Panc1 (cell line): ENCODE measurements around the gene TIE1. TPM values are rescaled to one million over a fixed set of nuclear protein-coding genes. Genes with fewer than 3 reads are reported as not detected.

Source experiments
- ATAC-seq: fragments of 200-7000 bp; cut with Tn5 transposase; 2 replicates; pipeline ENCODE4 v1.9.1; 2020; ENCODE audit warnings: mild to moderate bottlenecking, moderate library complexity
- BruUV-seq: library from RNA; stranded (reverse); fragments of 400-500 nt; replicated peaks from 2 replicates; lab custom pipeline; 2021; lab: Mats Ljungman, UMichigan
- CTCF ChIA-PET: fragments of 300-600 bp; sonication (Branson Sonifier 250); formaldehyde crosslinking; loops from one replicate; lab custom pipeline; 2022; ENCODE audit warnings: antibody characterized with exemption; lab: Charles Lee
- POLR2A ChIA-PET: fragments of 300-600 bp; sonication (Branson Sonifier 250); formaldehyde crosslinking; loops from one replicate; lab custom pipeline; 2022; ENCODE audit warnings: antibody characterized with exemption; lab: Charles Lee
- DNase-seq: peaks from one replicate; pipeline ENCODE4 v3.0.0-alpha.2; 2010; ENCODE audit warnings: low read depth, low spot score
- H3K27ac ChIP-seq: 2 replicates; pipeline ENCODE4 v1.5.1; 2011; ENCODE audit warnings: mild to moderate bottlenecking, low read length, inconsistent platforms
- H3K27me3 ChIP-seq: fragments of 200-500 bp; sonication (Bioruptor generic); 2 replicates; pipeline ENCODE4 v1.6.0; 2014; ENCODE audit warnings: low read length, inconsistent platforms; ENCODE audit not compliant: control insufficient read depth, insufficient read depth
- H3K36me3 ChIP-seq: fragments of 200-500 bp; sonication (Bioruptor generic); 2 replicates; pipeline ENCODE4 v1.5.1; 2014; ENCODE audit warnings: inconsistent platforms, mild to moderate bottlenecking, low read length, moderate library complexity; ENCODE audit not compliant: control insufficient read depth, insufficient read depth
- H3K4me1 ChIP-seq: 2 replicates; pipeline ENCODE4 v1.5.1; 2011; ENCODE audit warnings: inconsistent platforms, mild to moderate bottlenecking, low read length, moderate library complexity; ENCODE audit not compliant: control insufficient read depth, insufficient read depth
- H3K4me3 ChIP-seq, 2 experiments: 2 replicates each; pipeline ENCODE4 v1.5.1; 2011 to 2012; ENCODE audit warnings: low read depth in 2 of 2, low read length in 2 of 2, mild to moderate bottlenecking in 2 of 2, inconsistent platforms in 1 of 2, moderate library complexity in 1 of 2
- H3K9me3 ChIP-seq: fragments of 200-500 bp; sonication (Bioruptor generic); 2 replicates; pipeline ENCODE4 v1.5.1; 2014; ENCODE audit warnings: low read depth, mild to moderate bottlenecking, inconsistent platforms, low read length, moderate library complexity; ENCODE audit not compliant: control insufficient read depth, insufficient read depth
- POLR2AphosphoS5 ChIP-seq: IDR thresholded peaks from 2 replicates; pipeline ENCODE4 v1.6.1; 2012; ENCODE audit warnings: mild to moderate bottlenecking, low read depth, low read length, moderate library complexity
- SIN3A ChIP-seq: IDR thresholded peaks from 2 replicates; pipeline ENCODE4 v1.6.1; 2012; ENCODE audit warnings: low read depth, mild to moderate bottlenecking, low read length, moderate library complexity, borderline replicate concordance; ENCODE audit not compliant: insufficient read depth
- TCF7L2 ChIP-seq: IDR thresholded peaks from 2 replicates; pipeline ENCODE4 v1.6.1; 2011; ENCODE audit warnings: mild to moderate bottlenecking, low read depth, low read length, inconsistent platforms
- in situ Hi-C: cut with HindIII; loops from 2 replicates; pipeline ENCODE4 v1.10.0; 2016; ENCODE audit warnings: low sequenced_read_pairs, low pct_unique_long_range_greater_than_20kb
- intact Hi-C: fragments of 100-400 bp; cut with micrococcal nuclease; formaldehyde crosslinking; loops from one replicate; pipeline ENCODE4 v1.10.0; 2022; ENCODE audit not compliant: unreplicated experiment
- total RNA-seq: library from RNA; stranded (reverse); gene quantifications from one replicate; pipeline ENCODE4 v1.2.1, GENCODE V29; 2021; ENCODE audit not compliant: unreplicated experiment
- TF ChIP-seq, protein P1 (sequence below): fragments of 450-650 bp; IDR thresholded peaks from 2 replicates; pipeline ENCODE4 v1.5.1; 2017; ENCODE audit warnings: mild to moderate bottlenecking
- TF ChIP-seq, protein P2 (sequence below), 2 experiments: IDR thresholded peaks; 2 replicates each; pipeline ENCODE4 v1.6.1; 2011 to 2012; ENCODE audit warnings: low read depth in 2 of 2, control low read depth in 1 of 2, low read length in 1 of 2, mild to moderate bottlenecking in 1 of 2, moderate library complexity in 1 of 2; ENCODE audit not compliant: insufficient read depth in 1 of 2

Gene TIE1
- total RNA-seq, 1 experiment from 2014 or later: 0.28 TPM

DNA sequence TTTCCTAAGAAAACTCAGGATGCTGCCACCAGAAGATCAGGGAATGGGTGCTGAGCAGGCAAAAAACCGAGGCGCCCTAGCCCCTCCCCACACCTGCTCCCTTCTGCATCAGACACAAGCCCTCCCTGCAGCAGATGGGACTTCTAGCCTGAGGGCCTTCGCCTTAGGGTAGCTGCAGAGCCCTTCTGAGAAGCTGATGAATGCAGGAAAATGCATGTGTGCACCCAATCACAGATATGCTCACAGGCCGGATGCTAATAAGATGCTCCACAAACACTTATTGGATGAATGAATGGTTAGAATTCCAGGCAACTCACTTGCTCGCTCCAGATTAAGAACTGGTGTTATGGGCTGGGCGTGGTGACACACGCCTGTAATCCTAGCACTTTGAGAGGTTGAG, 8.6 kb upstream of the TIE1 start:
- in situ Hi-C loops: no loop called here
- no TSS peak for BruUV-seq
- no peak for ATAC-seq
- H3K4me3 ChIP-seq: no peak overlapping the region
- CTCF ChIA-PET: no interaction called here
- no peaks in the 10 kb centered on the region for H3K36me3 ChIP-seq
- no peaks in the 10 kb centered on the region for H3K4me1 ChIP-seq
- no peaks in the 10 kb centered on the region for H3K27me3 ChIP-seq
- H3K27ac ChIP-seq: no peak overlapping the region
- POLR2A ChIA-PET: no interaction called here
- intact Hi-C loops: no loop called here
- H3K9me3 ChIP-seq: no peaks in the 10 kb centered on the region
- no peak for DNase-seq
- TF ChIP-seq SIN3A (no peak), POLR2AphosphoS5 (no peak), TCF7L2 (no peak)
- TF ChIP-seq, protein P1, sequence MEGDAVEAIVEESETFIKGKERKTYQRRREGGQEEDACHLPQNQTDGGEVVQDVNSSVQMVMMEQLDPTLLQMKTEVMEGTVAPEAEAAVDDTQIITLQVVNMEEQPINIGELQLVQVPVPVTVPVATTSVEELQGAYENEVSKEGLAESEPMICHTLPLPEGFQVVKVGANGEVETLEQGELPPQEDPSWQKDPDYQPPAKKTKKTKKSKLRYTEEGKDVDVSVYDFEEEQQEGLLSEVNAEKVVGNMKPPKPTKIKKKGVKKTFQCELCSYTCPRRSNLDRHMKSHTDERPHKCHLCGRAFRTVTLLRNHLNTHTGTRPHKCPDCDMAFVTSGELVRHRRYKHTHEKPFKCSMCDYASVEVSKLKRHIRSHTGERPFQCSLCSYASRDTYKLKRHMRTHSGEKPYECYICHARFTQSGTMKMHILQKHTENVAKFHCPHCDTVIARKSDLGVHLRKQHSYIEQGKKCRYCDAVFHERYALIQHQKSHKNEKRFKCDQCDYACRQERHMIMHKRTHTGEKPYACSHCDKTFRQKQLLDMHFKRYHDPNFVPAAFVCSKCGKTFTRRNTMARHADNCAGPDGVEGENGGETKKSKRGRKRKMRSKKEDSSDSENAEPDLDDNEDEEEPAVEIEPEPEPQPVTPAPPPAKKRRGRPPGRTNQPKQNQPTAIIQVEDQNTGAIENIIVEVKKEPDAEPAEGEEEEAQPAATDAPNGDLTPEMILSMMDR: no peak
- TF ChIP-seq, protein P2, sequence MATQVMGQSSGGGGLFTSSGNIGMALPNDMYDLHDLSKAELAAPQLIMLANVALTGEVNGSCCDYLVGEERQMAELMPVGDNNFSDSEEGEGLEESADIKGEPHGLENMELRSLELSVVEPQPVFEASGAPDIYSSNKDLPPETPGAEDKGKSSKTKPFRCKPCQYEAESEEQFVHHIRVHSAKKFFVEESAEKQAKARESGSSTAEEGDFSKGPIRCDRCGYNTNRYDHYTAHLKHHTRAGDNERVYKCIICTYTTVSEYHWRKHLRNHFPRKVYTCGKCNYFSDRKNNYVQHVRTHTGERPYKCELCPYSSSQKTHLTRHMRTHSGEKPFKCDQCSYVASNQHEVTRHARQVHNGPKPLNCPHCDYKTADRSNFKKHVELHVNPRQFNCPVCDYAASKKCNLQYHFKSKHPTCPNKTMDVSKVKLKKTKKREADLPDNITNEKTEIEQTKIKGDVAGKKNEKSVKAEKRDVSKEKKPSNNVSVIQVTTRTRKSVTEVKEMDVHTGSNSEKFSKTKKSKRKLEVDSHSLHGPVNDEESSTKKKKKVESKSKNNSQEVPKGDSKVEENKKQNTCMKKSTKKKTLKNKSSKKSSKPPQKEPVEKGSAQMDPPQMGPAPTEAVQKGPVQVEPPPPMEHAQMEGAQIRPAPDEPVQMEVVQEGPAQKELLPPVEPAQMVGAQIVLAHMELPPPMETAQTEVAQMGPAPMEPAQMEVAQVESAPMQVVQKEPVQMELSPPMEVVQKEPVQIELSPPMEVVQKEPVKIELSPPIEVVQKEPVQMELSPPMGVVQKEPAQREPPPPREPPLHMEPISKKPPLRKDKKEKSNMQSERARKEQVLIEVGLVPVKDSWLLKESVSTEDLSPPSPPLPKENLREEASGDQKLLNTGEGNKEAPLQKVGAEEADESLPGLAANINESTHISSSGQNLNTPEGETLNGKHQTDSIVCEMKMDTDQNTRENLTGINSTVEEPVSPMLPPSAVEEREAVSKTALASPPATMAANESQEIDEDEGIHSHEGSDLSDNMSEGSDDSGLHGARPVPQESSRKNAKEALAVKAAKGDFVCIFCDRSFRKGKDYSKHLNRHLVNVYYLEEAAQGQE (IDR thresholded peaks at IDR 0.05; ENCODE audit: insufficient read depth in 1 of 2, low read depth in 2 of 2, low read length in 1 of 2): no peak

DNA sequence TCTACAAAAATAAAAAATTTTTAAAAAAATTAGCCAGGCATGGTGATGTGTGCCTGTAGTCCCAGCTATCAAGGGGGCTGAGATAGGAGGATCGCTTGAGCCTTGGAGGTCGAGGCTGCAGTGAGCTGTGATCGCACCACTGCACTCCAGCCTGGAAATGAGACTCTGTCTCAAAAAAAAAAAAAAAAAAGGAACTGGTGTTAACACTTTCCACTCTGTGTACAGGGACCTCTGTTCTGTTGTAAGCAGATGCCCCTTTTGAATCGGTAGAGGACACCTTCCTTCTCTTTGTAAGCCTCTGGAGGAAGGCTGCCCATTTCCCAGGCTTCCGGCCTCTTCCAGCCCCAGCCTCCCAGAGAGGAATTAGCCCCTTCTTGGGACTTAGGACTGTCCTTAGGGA, 8.1 kb upstream of the TIE1 start:
- no TSS peak for BruUV-seq
- CTCF ChIA-PET: no interaction called here

More for the DNA sequence above, 8.1 kb upstream of the TIE1 start:
- H3K4me1 ChIP-seq: no peaks in the 10 kb centered on the region
- POLR2A ChIA-PET: no interaction called here
- in situ Hi-C loops (no loop called here), intact Hi-C loops (no loop called here)
- H3K4me3 ChIP-seq: no peak overlapping the region
- H3K27me3 ChIP-seq: no peaks in the 10 kb centered on the region
- TF ChIP-seq, protein P2 (IDR thresholded peaks at IDR 0.05; ENCODE audit: insufficient read depth in 1 of 2, low read depth in 2 of 2, low read length in 1 of 2): no peak
- TF ChIP-seq TCF7L2 (no peak), POLR2AphosphoS5 (no peak), SIN3A (no peak)
- TF ChIP-seq, protein P1: no peak
- no peak for DNase-seq
- ATAC-seq: no peak
- no peaks in the 10 kb centered on the region for H3K9me3 ChIP-seq
- H3K36me3 ChIP-seq: no peaks in the 10 kb centered on the region
- no peak overlapping the region for H3K27ac ChIP-seq
